Panc1 (cell line): ENCODE data around the gene FAM13A. TPM values are rescaled to one million over a fixed set of nuclear protein-coding genes. Genes with fewer than 3 reads are reported as not detected.

Experiments
- ATAC-seq: fragments of 200-7000 bp; cut with Tn5 transposase; 2 replicates; pipeline ENCODE4 v1.9.1; 2020; ENCODE audit warnings: mild to moderate bottlenecking, moderate library complexity
- BruUV-seq: library from RNA; stranded (reverse); fragments of 400-500 nt; replicated peaks from 2 replicates; lab custom pipeline; 2021; lab: Mats Ljungman, UMichigan
- CTCF ChIA-PET: fragments of 300-600 bp; sonication (Branson Sonifier 250); formaldehyde crosslinking; loops from one replicate; lab custom pipeline; 2022; ENCODE audit warnings: antibody characterized with exemption; lab: Charles Lee
- POLR2A ChIA-PET: fragments of 300-600 bp; sonication (Branson Sonifier 250); formaldehyde crosslinking; loops from one replicate; lab custom pipeline; 2022; ENCODE audit warnings: antibody characterized with exemption; lab: Charles Lee
- DNase-seq: peaks from one replicate; pipeline ENCODE4 v3.0.0-alpha.2; 2010; ENCODE audit warnings: low read depth, low spot score
- H3K27ac ChIP-seq: 2 replicates; pipeline ENCODE4 v1.5.1; 2011; ENCODE audit warnings: mild to moderate bottlenecking, low read length, inconsistent platforms
- H3K27me3 ChIP-seq: fragments of 200-500 bp; sonication (Bioruptor generic); 2 replicates; pipeline ENCODE4 v1.6.0; 2014; ENCODE audit warnings: low read length, inconsistent platforms; ENCODE audit not compliant: control insufficient read depth, insufficient read depth
- H3K36me3 ChIP-seq: fragments of 200-500 bp; sonication (Bioruptor generic); 2 replicates; pipeline ENCODE4 v1.5.1; 2014; ENCODE audit warnings: inconsistent platforms, mild to moderate bottlenecking, low read length, moderate library complexity; ENCODE audit not compliant: control insufficient read depth, insufficient read depth
- H3K4me1 ChIP-seq: 2 replicates; pipeline ENCODE4 v1.5.1; 2011; ENCODE audit warnings: inconsistent platforms, mild to moderate bottlenecking, low read length, moderate library complexity; ENCODE audit not compliant: control insufficient read depth, insufficient read depth
- H3K4me3 ChIP-seq, 2 experiments: 2 replicates each; pipeline ENCODE4 v1.5.1; 2011 to 2012; ENCODE audit warnings: low read depth in 2 of 2, low read length in 2 of 2, mild to moderate bottlenecking in 2 of 2, inconsistent platforms in 1 of 2, moderate library complexity in 1 of 2
- H3K9me3 ChIP-seq: fragments of 200-500 bp; sonication (Bioruptor generic); 2 replicates; pipeline ENCODE4 v1.5.1; 2014; ENCODE audit warnings: low read depth, mild to moderate bottlenecking, inconsistent platforms, low read length, moderate library complexity; ENCODE audit not compliant: control insufficient read depth, insufficient read depth
- CTCF ChIP-seq: fragments of 450-650 bp; IDR thresholded peaks from 2 replicates; pipeline ENCODE4 v1.5.1; 2017; ENCODE audit warnings: mild to moderate bottlenecking
- POLR2AphosphoS5 ChIP-seq: IDR thresholded peaks from 2 replicates; pipeline ENCODE4 v1.6.1; 2012; ENCODE audit warnings: mild to moderate bottlenecking, low read depth, low read length, moderate library complexity
- REST ChIP-seq, 2 experiments: IDR thresholded peaks; 2 replicates each; pipeline ENCODE4 v1.6.1; 2011 to 2012; ENCODE audit warnings: low read depth in 2 of 2, control low read depth in 1 of 2, low read length in 1 of 2, mild to moderate bottlenecking in 1 of 2, moderate library complexity in 1 of 2; ENCODE audit not compliant: insufficient read depth in 1 of 2
- SIN3A ChIP-seq: IDR thresholded peaks from 2 replicates; pipeline ENCODE4 v1.6.1; 2012; ENCODE audit warnings: low read depth, mild to moderate bottlenecking, low read length, moderate library complexity, borderline replicate concordance; ENCODE audit not compliant: insufficient read depth
- TCF7L2 ChIP-seq: IDR thresholded peaks from 2 replicates; pipeline ENCODE4 v1.6.1; 2011; ENCODE audit warnings: mild to moderate bottlenecking, low read depth, low read length, inconsistent platforms
- in situ Hi-C: cut with HindIII; loops from 2 replicates; pipeline ENCODE4 v1.10.0; 2016; ENCODE audit warnings: low sequenced_read_pairs, low pct_unique_long_range_greater_than_20kb
- intact Hi-C: fragments of 100-400 bp; cut with micrococcal nuclease; formaldehyde crosslinking; loops from one replicate; pipeline ENCODE4 v1.10.0; 2022; ENCODE audit not compliant: unreplicated experiment
- total RNA-seq: library from RNA; stranded (reverse); gene quantifications from one replicate; pipeline ENCODE4 v1.2.1, GENCODE V29; 2021; ENCODE audit not compliant: unreplicated experiment

FAM13A gene
- total RNA-seq, 1 experiment from 2014 or later: 5.8 TPM

- no peaks in the 10 kb centered on the region for H3K27me3 ChIP-seq
- ChIA-PET POLR2A (no interaction called here), CTCF (no interaction called here)
- DNase-seq (no peak), ATAC-seq (no peak)
- intact Hi-C loops (no loop called here), in situ Hi-C loops (no loop called here)
- H3K4me1 ChIP-seq: no peaks in the 10 kb centered on the region
- no peaks in the 10 kb centered on the region for H3K9me3 ChIP-seq
- no peak for TF ChIP-seq REST (IDR thresholded peaks at IDR 0.05; ENCODE audit: insufficient read depth in 1 of 2, low read depth in 2 of 2, low read length in 1 of 2)
- no peak for TF ChIP-seq CTCF
- TF ChIP-seq POLR2AphosphoS5: no peak
- no peak for TF ChIP-seq SIN3A
- TF ChIP-seq TCF7L2: no peak
- no TSS peak for BruUV-seq
- no peak overlapping the region for H3K4me3 ChIP-seq
- no peak overlapping the region for H3K27ac ChIP-seq
- H3K36me3 ChIP-seq: no peaks in the 10 kb centered on the region
Observed at GRCh38 chr4:88880501-88881226, 176.3 kb downstream of the FAM13A start.

- Histone ChIP-seq H3K27me3 (no peaks in the 10 kb centered on the region), H3K4me1 (no peaks in the 10 kb centered on the region), H3K4me3 (no peak overlapping the region), H3K9me3 (no peaks in the 10 kb centered on the region), H3K36me3 (no peaks in the 10 kb centered on the region), H3K27ac (no peak overlapping the region)
- TF ChIP-seq POLR2AphosphoS5: no peak
- no peak for TF ChIP-seq CTCF
- TF ChIP-seq REST (IDR thresholded peaks at IDR 0.05; ENCODE audit: insufficient read depth in 1 of 2, low read depth in 2 of 2, low read length in 1 of 2): no peak
- TF ChIP-seq TCF7L2: no peak
- no peak for TF ChIP-seq SIN3A
- no TSS peak for BruUV-seq
- in situ Hi-C loops (no loop called here), intact Hi-C loops (no loop called here)
- ChIA-PET CTCF (no interaction called here), POLR2A (no interaction called here)
- DNase-seq (no peak), ATAC-seq (no peak)
Observed at GRCh38 chr4:88879991-88880390, 177.0 kb downstream of the FAM13A start.
